ENCODE measurements around the gene HCLS1.

The HCLS1 gene

GRCh38 chr3:121627622-121628021, 33.1 kb downstream of the HCLS1 start:
- no peak overlapping the region for H3K4me3 ChIP-seq (ENCODE audit: low read length, poor library complexity, severe bottlenecking)
- H3K9me3 ChIP-seq (ENCODE audit: insufficient read depth, low read depth, low read length): no peaks in the 10 kb centered on the region
- H3K27me3 ChIP-seq (ENCODE audit: insufficient read depth, low read length, poor library complexity, severe bottlenecking): no peaks in the 10 kb centered on the region
- no peaks in the 10 kb centered on the region for H3K4me1 ChIP-seq (ENCODE audit: insufficient read depth, low read length, poor library complexity, severe bottlenecking)
- H3F3A ChIP-seq (ENCODE audit: low read depth): no peaks in the 10 kb centered on the region
- TF ChIP-seq EZH2phosphoT487 (IDR thresholded peaks at IDR 0.05; ENCODE audit: borderline replicate concordance) (no peak), CTCF (conservative IDR thresholded peaks at IDR 0.05; ENCODE audit: low read length) (no peak)
- H3K79me2 ChIP-seq (ENCODE audit: insufficient read depth, low read length): no peaks in the 10 kb centered on the region
- no peaks in the 10 kb centered on the region for H4K20me1 ChIP-seq (ENCODE audit: insufficient read depth, low read length, poor library complexity, severe bottlenecking)
- no peak overlapping the region for H2AFZ ChIP-seq (ENCODE audit: low read length)
- H3K4me2 ChIP-seq (ENCODE audit: low read depth, low read length, poor library complexity, severe bottlenecking): no peak overlapping the region
- no peak overlapping the region for H3K9ac ChIP-seq (ENCODE audit: low read depth, low read length, poor library complexity, severe bottlenecking)
- H3K9me2 ChIP-seq (replicated peaks; ENCODE audit: low read depth, low read length): no peaks in the 10 kb centered on the region
- peaks cover 25% of the 10 kb centered on the region; the same call in 1 of the 2 replicates for H3K36me3 ChIP-seq (ENCODE audit: insufficient read depth, low read length)

GRCh38 chr3:121627211-121627610, 33.5 kb downstream of the HCLS1 start:
- Histone ChIP-seq H3K9me3 (ENCODE audit: insufficient read depth, low read depth, low read length) (no peaks in the 10 kb centered on the region), H3K4me1 (ENCODE audit: insufficient read depth, low read length, poor library complexity, severe bottlenecking) (no peaks in the 10 kb centered on the region), H3K36me3 (ENCODE audit: insufficient read depth, low read length) (peaks cover 23% of the 10 kb centered on the region; the same call in 1 of the 2 replicates), H3K4me3 (ENCODE audit: low read length, poor library complexity, severe bottlenecking) (no peak overlapping the region), H3K9me2 (replicated peaks; ENCODE audit: low read depth, low read length) (no peaks in the 10 kb centered on the region), H3F3A (ENCODE audit: low read depth) (no peaks in the 10 kb centered on the region), H3K79me2 (ENCODE audit: insufficient read depth, low read length) (no peaks in the 10 kb centered on the region), H3K9ac (ENCODE audit: low read depth, low read length, poor library complexity, severe bottlenecking) (no peak overlapping the region), H4K20me1 (ENCODE audit: insufficient read depth, low read length, poor library complexity, severe bottlenecking) (no peaks in the 10 kb centered on the region), H3K27me3 (ENCODE audit: insufficient read depth, low read length, poor library complexity, severe bottlenecking) (no peaks in the 10 kb centered on the region), H3K4me2 (ENCODE audit: low read depth, low read length, poor library complexity, severe bottlenecking) (no peak overlapping the region), H2AFZ (ENCODE audit: low read length) (no peak overlapping the region)
- TF ChIP-seq CTCF (conservative IDR thresholded peaks at IDR 0.05; ENCODE audit: low read length) (no peak), EZH2phosphoT487 (IDR thresholded peaks at IDR 0.05; ENCODE audit: borderline replicate concordance) (no peak)

- no peak overlapping the region for H2AFZ ChIP-seq (ENCODE audit: low read length)
- no peak overlapping the region for H3K4me3 ChIP-seq (ENCODE audit: low read length, poor library complexity, severe bottlenecking)
- TF ChIP-seq EZH2phosphoT487 (IDR thresholded peaks at IDR 0.05; ENCODE audit: borderline replicate concordance) (no peak), CTCF (conservative IDR thresholded peaks at IDR 0.05; ENCODE audit: low read length) (no peak)
- no peaks in the 10 kb centered on the region for H3F3A ChIP-seq (ENCODE audit: low read depth)
- H3K36me3 ChIP-seq (ENCODE audit: insufficient read depth, low read length): peaks cover 16% of the 10 kb centered on the region; the same call in 1 of the 2 replicates
- H3K4me2 ChIP-seq (ENCODE audit: low read depth, low read length, poor library complexity, severe bottlenecking): no peak overlapping the region
- H4K20me1 ChIP-seq (ENCODE audit: insufficient read depth, low read length, poor library complexity, severe bottlenecking): no peaks in the 10 kb centered on the region
- H3K4me1 ChIP-seq (ENCODE audit: insufficient read depth, low read length, poor library complexity, severe bottlenecking): no peaks in the 10 kb centered on the region
- H3K9me3 ChIP-seq (ENCODE audit: insufficient read depth, low read depth, low read length): no peaks in the 10 kb centered on the region
- no peaks in the 10 kb centered on the region for H3K9me2 ChIP-seq (replicated peaks; ENCODE audit: low read depth, low read length)
- no peak overlapping the region for H3K9ac ChIP-seq (ENCODE audit: low read depth, low read length, poor library complexity, severe bottlenecking)
- H3K79me2 ChIP-seq (ENCODE audit: insufficient read depth, low read length): no peaks in the 10 kb centered on the region
- no peaks in the 10 kb centered on the region for H3K27me3 ChIP-seq (ENCODE audit: insufficient read depth, low read length, poor library complexity, severe bottlenecking)
Observed at GRCh38 chr3:121626495-121626894, 34.2 kb downstream of the HCLS1 start.
